Thyroid gland (tissue), 4 donors: ENCODE data around the gene NCKAP5L.
A peak's percentile ranks its signal among the peaks of the same experiment; 100 is the strongest.

Experiments
- POLR2A ChIP-seq, 2 donors: fragments of 450-650 bp; IDR thresholded peaks; one replicate each; pipeline ENCODE4 v1.6.1; 2017; ENCODE audit warnings: antibody characterized with exemption in 2 of 2, mild to moderate bottlenecking in 2 of 2, moderate library complexity in 1 of 2
- TF ChIP-seq, protein P1 (sequence below), 6 experiments: fragments of 200-600 bp in 3 of 6; fragments of 450-650 bp in 3 of 6; sonication (generic) in 3 of 6; IDR thresholded peaks; one replicate each; pipeline ENCODE4 v1.5.1; 2016 to 2019; ENCODE audit warnings: antibody characterized with exemption in 6 of 6, mild to moderate bottlenecking in 2 of 6, inconsistent platforms in 1 of 6, moderate library complexity in 1 of 6

DNA sequence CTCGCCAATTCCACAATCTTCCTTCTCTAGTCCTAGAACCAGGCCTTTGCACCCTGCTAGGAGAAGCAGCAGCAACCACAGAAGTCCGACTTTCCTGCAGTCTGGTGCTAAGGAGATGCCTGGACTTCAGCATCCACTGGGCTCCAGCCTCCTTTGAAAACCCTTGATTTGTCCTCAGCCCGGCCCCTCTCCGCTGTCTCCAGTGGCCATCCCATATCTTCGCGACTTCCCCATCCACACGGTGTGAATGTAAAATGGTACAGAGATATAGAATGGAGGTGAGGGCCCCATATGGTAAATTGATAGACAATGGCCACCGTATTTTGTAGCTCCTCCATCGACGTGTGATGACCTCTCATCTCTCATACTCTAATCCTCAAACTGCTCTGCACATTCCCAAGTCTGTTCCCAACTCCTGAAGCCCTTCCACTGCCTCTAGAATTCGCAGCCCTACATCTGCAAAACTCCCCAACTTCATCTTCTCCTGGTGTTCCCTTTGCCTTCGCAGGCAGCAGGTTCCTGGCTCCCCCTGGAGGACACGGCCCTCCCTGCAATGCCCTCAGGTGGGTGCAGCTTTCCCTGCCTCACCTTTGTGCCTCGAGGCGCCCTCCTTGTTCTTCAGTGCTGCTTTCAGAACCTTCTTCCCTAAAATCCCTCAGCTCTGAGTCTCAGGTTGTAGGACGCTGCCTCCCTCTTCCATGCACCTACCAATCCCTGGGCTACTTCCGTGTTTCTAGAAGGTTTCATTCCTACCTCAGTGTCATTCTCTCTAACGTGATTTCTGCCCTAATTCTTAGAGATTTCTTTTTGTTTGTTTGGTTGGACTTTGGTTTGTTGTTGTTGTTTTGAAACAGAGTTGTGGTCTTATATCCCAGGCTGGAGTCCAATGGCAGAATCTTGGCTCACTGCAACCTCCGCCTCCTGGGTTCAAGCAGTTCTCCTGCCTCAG lies 50.1 kb downstream of the NCKAP5L start:
- TF ChIP-seq, protein P1, sequence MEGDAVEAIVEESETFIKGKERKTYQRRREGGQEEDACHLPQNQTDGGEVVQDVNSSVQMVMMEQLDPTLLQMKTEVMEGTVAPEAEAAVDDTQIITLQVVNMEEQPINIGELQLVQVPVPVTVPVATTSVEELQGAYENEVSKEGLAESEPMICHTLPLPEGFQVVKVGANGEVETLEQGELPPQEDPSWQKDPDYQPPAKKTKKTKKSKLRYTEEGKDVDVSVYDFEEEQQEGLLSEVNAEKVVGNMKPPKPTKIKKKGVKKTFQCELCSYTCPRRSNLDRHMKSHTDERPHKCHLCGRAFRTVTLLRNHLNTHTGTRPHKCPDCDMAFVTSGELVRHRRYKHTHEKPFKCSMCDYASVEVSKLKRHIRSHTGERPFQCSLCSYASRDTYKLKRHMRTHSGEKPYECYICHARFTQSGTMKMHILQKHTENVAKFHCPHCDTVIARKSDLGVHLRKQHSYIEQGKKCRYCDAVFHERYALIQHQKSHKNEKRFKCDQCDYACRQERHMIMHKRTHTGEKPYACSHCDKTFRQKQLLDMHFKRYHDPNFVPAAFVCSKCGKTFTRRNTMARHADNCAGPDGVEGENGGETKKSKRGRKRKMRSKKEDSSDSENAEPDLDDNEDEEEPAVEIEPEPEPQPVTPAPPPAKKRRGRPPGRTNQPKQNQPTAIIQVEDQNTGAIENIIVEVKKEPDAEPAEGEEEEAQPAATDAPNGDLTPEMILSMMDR (IDR thresholded peaks at IDR 0.05) = peak; percentile 53 to 86 (median 72)
- no peak for TF ChIP-seq POLR2A (IDR thresholded peaks at IDR 0.05)
